GM18498 (cell line): ENCODE data around the gene AGAP5.

ENCODE experiments used
- ATAC-seq: cut with Tn5 transposase; IDR thresholded peaks from one replicate; pipeline ENCODE4 v1.9.1; 2021; ENCODE audit warnings: mild to moderate bottlenecking, moderate library complexity; ENCODE audit not compliant: unreplicated experiment

The AGAP5 gene

DNA sequence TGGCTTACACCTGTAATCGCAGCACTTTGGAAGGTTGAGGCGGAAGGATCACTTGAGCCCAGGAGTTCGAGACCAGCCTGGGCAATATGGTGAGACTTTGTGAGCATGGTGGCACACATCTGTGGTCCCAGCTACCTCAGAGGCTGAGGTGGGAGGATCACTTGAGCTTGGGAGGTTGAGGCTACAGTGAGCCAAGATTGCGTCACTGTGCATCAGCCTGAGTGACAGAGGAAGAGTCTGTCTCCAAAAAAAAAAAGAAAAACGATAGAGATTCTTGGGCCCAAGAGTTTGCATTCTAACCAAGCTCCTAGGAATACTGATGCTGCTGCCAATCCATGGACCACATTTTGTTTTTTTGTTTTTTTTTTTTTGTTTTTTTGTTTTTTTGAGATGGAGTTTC lies 68.7 kb downstream of the AGAP5 start:
- ATAC-seq = no peak

DNA sequence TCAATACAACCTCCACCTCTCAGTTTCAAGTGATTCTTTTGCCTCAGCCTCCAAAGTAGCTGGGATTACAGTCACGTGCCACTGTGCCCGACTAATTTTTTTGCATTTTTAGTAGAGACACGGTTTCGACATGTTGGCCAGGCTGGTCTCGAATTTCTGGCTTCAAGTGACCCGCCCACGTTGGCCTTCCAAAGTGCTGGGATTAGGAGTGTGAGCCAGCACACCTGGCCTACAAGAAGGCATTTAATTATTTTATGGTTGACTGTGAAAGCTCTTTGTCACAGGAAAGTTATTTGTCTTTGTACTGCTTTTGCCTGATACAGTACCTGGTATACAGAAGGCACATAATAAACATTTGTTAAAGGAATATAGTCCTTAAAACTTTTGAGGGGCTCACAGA lies 69.5 kb downstream of the AGAP5 start:
- no peak for ATAC-seq

DNA sequence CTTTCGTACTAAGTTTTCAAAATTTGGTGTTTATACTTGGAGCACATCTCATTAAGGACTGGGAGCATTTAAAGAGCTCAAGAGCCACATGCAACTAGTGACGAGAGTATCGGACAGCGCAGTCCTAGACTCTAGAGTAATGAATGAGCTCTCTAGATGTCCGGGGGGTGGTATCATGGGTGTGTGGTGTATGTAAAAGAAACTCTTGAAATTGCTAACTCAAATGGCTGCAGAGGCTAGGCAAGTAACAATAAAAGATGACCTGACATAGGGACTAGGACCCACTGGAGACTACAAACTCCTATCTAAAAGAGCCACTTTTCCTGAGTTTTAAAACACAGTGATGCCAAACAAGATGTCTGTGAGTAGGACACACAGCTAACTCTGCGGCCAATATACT lies 70.6 kb downstream of the AGAP5 start:
- no peak for ATAC-seq

DNA sequence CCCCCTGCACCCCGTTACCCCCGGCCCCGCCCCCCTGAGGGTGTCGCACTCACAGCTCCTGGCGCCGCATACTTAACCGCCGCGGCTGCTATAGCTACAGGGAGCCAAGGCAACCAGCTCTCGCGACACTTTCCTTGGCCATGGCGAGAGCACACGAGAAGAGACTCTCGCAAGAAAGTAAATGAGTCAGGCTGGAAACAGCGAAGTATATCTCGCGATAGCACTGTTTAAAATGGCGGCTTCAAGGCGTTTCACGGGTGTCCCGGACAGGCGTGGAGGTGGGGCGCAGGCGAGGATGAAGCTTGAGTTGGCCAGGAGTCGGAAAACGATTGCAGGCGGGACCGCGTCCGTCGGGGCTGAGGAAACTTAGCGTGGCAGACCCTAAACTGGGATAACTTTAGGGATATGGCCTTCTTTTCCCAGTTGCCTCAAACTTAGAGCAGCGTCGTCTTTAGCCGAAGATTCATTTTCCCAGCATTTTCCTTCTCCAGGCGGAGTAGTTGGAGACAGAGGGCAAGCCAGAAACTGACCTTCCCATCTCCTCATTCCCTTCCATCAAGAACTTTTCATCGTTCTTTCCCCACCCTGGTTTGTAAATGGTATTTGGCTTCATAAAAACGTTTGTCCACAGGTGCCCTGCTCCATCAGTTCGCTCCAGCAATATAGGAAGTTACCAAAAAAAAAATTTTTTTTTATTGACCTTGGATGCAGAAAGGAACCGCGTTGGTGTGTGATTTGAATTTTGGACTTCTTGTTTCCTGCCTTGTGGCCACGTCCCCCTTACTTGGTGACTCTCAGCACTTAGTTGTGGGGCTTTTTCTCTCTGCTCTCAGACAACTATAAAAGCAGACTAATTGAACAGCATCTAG lies 71.8 kb downstream of the AGAP5 start:
- peak; percentile 96 for ATAC-seq

DNA sequence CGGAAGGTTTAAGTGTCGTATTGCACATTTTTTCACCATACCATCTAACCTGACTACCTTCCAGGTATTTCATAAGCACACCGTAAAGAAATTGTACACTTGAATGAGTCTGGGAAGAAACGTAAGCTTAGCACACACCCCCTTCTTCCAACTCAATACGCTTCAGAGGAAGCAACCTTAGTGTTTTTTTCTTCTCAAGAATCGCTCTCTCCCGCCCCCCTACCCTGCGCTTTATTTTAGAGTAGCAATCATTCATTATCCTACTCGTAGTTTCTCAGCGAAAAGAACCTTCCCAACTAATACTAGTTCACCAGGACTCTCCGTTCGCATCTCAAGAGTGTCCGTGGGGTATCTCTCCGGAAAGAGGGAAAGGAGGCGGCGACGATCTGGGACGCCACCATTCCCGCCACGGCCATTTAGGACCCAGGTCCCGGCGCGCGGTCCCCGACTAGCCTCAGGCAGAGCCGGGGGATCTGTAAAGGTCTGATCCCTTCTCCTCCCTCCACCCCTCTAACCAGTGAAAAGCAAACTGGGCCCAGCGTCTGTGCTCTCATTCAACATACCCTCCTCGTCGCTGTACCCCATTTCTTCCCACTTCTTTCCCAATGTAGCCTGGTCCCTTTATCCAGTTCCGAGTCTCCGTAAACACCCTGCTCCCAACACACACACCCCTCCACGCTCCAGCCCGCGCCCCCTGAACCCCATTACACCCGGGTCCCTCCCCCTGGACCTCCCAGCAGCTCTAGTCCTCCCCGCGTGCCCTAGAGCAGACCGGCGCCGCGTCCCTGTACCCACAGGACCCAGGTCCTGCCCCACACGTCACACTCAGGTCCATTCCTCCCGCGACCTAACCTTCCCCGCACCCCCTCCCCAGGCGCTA lies 72.7 kb downstream of the AGAP5 start:
- peak; percentile 40 for ATAC-seq
